HEK293 (cell line): Measurements from ENCODE around the gene HNRNPA2B1.
"Not testable (repeated sequence)": the region's sequence is repeated elsewhere in the genome, so short reads cannot be mapped to it uniquely, and the experiment has no call there.

Experiments
- CTCF ChIA-PET: fragments of 350-600 bp; formaldehyde crosslinking; extraction: SDS; loops from one replicate; lab custom pipeline; 2021; ENCODE audit warnings: antibody characterized with exemption; lab: Yijun Ruan, JAX
- POLR2A ChIA-PET: fragments of 300-600 bp; formaldehyde crosslinking; extraction: SDS; loops from one replicate; lab custom pipeline; 2020; ENCODE audit warnings: antibody characterized with exemption, inconsistent platforms; lab: Yijun Ruan, JAX
- H3K27ac ChIP-seq: fragments of 200-500 bp; sonication (Bioruptor generic); 2 replicates; pipeline ENCODE4 v1.5.1; 2014; ENCODE audit warnings: low read depth, low read length, control low read depth, inconsistent platforms; ENCODE audit errors: extremely low read depth
- H3K36me3 ChIP-seq, 2 experiments: fragments of 200-500 bp in 1 of 2; sonication (Bioruptor generic) in 1 of 2; 1 replicate in 1 of 2; 2 replicates in 1 of 2; pipeline ENCODE4 v1.5.1; 2014 to 2017; ENCODE audit warnings: inconsistent platforms in 2 of 2, low read length in 2 of 2; ENCODE audit not compliant: control insufficient read depth in 2 of 2, insufficient read depth in 1 of 2
- H3K4me1 ChIP-seq: fragments of 200-500 bp; sonication (Bioruptor generic); 2 replicates; pipeline ENCODE4 v1.5.1; 2014; ENCODE audit warnings: mild to moderate bottlenecking, low read length, inconsistent platforms; ENCODE audit not compliant: control insufficient read depth, insufficient read depth
- H3K4me3 ChIP-seq: 2 replicates; pipeline ENCODE4 v1.5.1; 2011; ENCODE audit warnings: low read depth, mild to moderate bottlenecking, control low read depth, low read length, moderate library complexity
- H3K9me3 ChIP-seq: fragments of 200-500 bp; sonication (Bioruptor generic); 2 replicates; pipeline ENCODE4 v1.5.1; 2014; ENCODE audit warnings: low read depth, low read length, inconsistent platforms; ENCODE audit not compliant: control insufficient read depth, insufficient read depth
- BCL6B ChIP-seq: fragments of 450-650 bp; formaldehyde crosslinking; IDR thresholded peaks from 2 replicates; pipeline ENCODE4 v1.5.1; 2017; ENCODE audit warnings: missing biosample characterization, missing genetic modification characterization
- PRDM4 ChIP-seq: fragments of 450-650 bp; formaldehyde crosslinking; IDR thresholded peaks from 2 replicates; pipeline ENCODE4 v1.5.1; 2017; ENCODE audit warnings: missing biosample characterization, missing genetic modification characterization
- WT1 ChIP-seq: fragments of 450-650 bp; formaldehyde crosslinking; IDR thresholded peaks from 2 replicates; pipeline ENCODE4 v1.5.1; 2016; ENCODE audit warnings: missing biosample characterization, missing genetic modification characterization
- ZBTB1 ChIP-seq: fragments of 450-650 bp; formaldehyde crosslinking; IDR thresholded peaks from 2 replicates; pipeline ENCODE4 v1.5.1; 2016; ENCODE audit warnings: missing biosample characterization, missing genetic modification characterization
- ZBTB11 ChIP-seq: fragments of 450-650 bp; formaldehyde crosslinking; conservative IDR thresholded peaks from 2 replicates; pipeline ENCODE4 v1.5.1; 2016; ENCODE audit warnings: low read depth, missing biosample characterization, missing genetic modification characterization
- ZBTB44 ChIP-seq: fragments of 450-650 bp; IDR thresholded peaks from 2 replicates; pipeline ENCODE4 v1.5.1; 2018; ENCODE audit warnings: missing biosample characterization, mild to moderate bottlenecking, missing genetic modification characterization
- ZBTB7A ChIP-seq: fragments of 450-650 bp; formaldehyde crosslinking; IDR thresholded peaks from 2 replicates; pipeline ENCODE4 v1.5.1; 2016; ENCODE audit warnings: low read depth, missing biosample characterization, missing genetic modification characterization
- ZFHX2 ChIP-seq: fragments of 450-650 bp; formaldehyde crosslinking; conservative IDR thresholded peaks from 2 replicates; pipeline ENCODE4 v1.5.1; 2016; ENCODE audit warnings: missing biosample characterization, missing genetic modification characterization
- ZFP3 ChIP-seq: fragments of 450-650 bp; formaldehyde crosslinking; IDR thresholded peaks from 2 replicates; pipeline ENCODE4 v1.5.1; 2016; ENCODE audit warnings: low read depth, missing biosample characterization, missing genetic modification characterization
- ZNF146 ChIP-seq: fragments of 450-650 bp; formaldehyde crosslinking; IDR thresholded peaks from 2 replicates; pipeline ENCODE4 v1.5.1; 2016; ENCODE audit warnings: missing biosample characterization, missing genetic modification characterization
- ZNF2 ChIP-seq: fragments of 450-650 bp; formaldehyde crosslinking; IDR thresholded peaks from 2 replicates; pipeline ENCODE4 v1.5.1; 2016; ENCODE audit warnings: missing biosample characterization, missing genetic modification characterization
- ZNF521 ChIP-seq: fragments of 450-650 bp; formaldehyde crosslinking; IDR thresholded peaks from 2 replicates; pipeline ENCODE4 v1.5.1; 2017; ENCODE audit warnings: missing biosample characterization, mild to moderate bottlenecking, missing genetic modification characterization
- ZNF544 ChIP-seq: fragments of 450-650 bp; formaldehyde crosslinking; IDR thresholded peaks from 2 replicates; pipeline ENCODE4 v1.5.0; 2017; ENCODE audit warnings: missing biosample characterization, missing genetic modification characterization
- ZNF561 ChIP-seq: fragments of 450-650 bp; IDR thresholded peaks from 2 replicates; pipeline ENCODE4 v1.5.1; 2018; ENCODE audit warnings: missing biosample characterization, missing genetic modification characterization, borderline replicate concordance
- ZNF580 ChIP-seq: fragments of 450-650 bp; formaldehyde crosslinking; IDR thresholded peaks from 2 replicates; pipeline ENCODE4 v1.5.1; 2016; ENCODE audit warnings: missing biosample characterization, missing genetic modification characterization
- ZNF629 ChIP-seq: fragments of 450-650 bp; formaldehyde crosslinking; IDR thresholded peaks from 2 replicates; pipeline ENCODE4 v1.5.1; 2017; ENCODE audit warnings: missing biosample characterization, missing genetic modification characterization
- ZNF658 ChIP-seq: fragments of 450-650 bp; formaldehyde crosslinking; IDR thresholded peaks from 2 replicates; pipeline ENCODE4; 2016; ENCODE audit warnings: missing biosample characterization, missing genetic modification characterization
- ZNF785 ChIP-seq: fragments of 450-650 bp; formaldehyde crosslinking; IDR thresholded peaks from 2 replicates; pipeline ENCODE4 v1.5.1; 2016; ENCODE audit warnings: missing biosample characterization, missing genetic modification characterization

Gene HNRNPA2B1

GRCh38 chr7:26165950-26166683, 34.4 kb downstream of the HNRNPA2B1 start:
- Histone ChIP-seq H3K4me1 (peaks cover 9% of the 10 kb centered on the region), H3K27ac (no peak overlapping the region), H3K36me3 (no peaks in the 10 kb centered on the region; a peak in 1 of 3 replicates), H3K9me3 (no peaks in the 10 kb centered on the region), H3K4me3 (no peak overlapping the region)
- ChIA-PET POLR2A (interaction anchor here (0.6 to 1.2 kb wide), 3 partner anchors 9 to 29 kb away, joined by 3 to 6 read pairs (median 4); no protein-coding TSS in a partner anchor), CTCF (interaction anchor here (0.6 to 1.3 kb wide), 5 partner anchors 9 to 88 kb away, joined by 3 to 7 read pairs (median 4); no protein-coding TSS in a partner anchor)
- TF ChIP-seq ZNF2 (tag by site-specific recombination): no peak
- TF ChIP-seq ZBTB1 (tag by site-specific recombination): no peak

- TF ChIP-seq ZNF580 (tag by site-specific recombination) (peak; percentile 76; the same call in 1 of the 2 replicates), ZNF146 (tag by site-specific recombination) (peak; percentile 94)
- H3K27ac ChIP-seq, H3K9me3 ChIP-seq, H3K36me3 ChIP-seq, CTCF ChIA-PET, POLR2A ChIA-PET, H3K4me3 ChIP-seq, H3K4me1 ChIP-seq: not testable (repeated sequence)
These were observed 36.7 kb downstream of the HNRNPA2B1 start for GRCh38 chr7:26163804-26164203.

- Histone ChIP-seq H3K27ac (no peak overlapping the region), H3K4me1 (peaks cover 9% of the 10 kb centered on the region), H3K4me3 (no peak overlapping the region), H3K9me3 (no peaks in the 10 kb centered on the region), H3K36me3 (no peaks in the 10 kb centered on the region)
- ChIA-PET CTCF (no interaction called here), POLR2A (no interaction called here)
- no peak for TF ChIP-seq ZBTB7A (tag by site-specific recombination)
- 0 out of 2 replicates have a peak, but pooled peaks have one; percentile 7 for TF ChIP-seq ZFHX2 (tag by site-specific recombination)
- no peak for TF ChIP-seq BCL6B (tag by site-specific recombination)
- TF ChIP-seq PRDM4: no peak
- TF ChIP-seq ZNF785 (tag by site-specific recombination): no peak
- TF ChIP-seq ZNF658 (tag by site-specific recombination): no peak
- TF ChIP-seq ZNF544 (tag by site-specific recombination): no peak
These were observed 38.1 kb downstream of the HNRNPA2B1 start for GRCh38 chr7:26162431-26162830.

GRCh38 chr7:26160896-26161295, 39.6 kb downstream of the HNRNPA2B1 start:
- CTCF ChIA-PET: interaction anchor here (0.7 to 1.1 kb wide), 2 partner anchors 11 to 70 kb away, joined by 3 to 5 read pairs; no protein-coding TSS in a partner anchor
- Histone ChIP-seq H3K9me3 (no peaks in the 10 kb centered on the region), H3K4me3 (no peak overlapping the region), H3K4me1 (peaks cover 2% of the 10 kb centered on the region; the same call in 1 of the 2 replicates), H3K36me3 (no peaks in the 10 kb centered on the region), H3K27ac (no peak overlapping the region)
- POLR2A ChIA-PET: interaction anchor here (0.6 to 1.0 kb wide), 4 partner anchors 9 to 71 kb away, joined by 3 to 12 read pairs (median 3); partner anchors contain the start of gene NFE2L3
- TF ChIP-seq ZNF561 (no peak), ZBTB11 (no peak), ZNF521 (tag by site-specific recombination) (no peak), ZNF629 (tag by site-specific recombination) (no peak), ZBTB44 (no peak), ZFP3 (no peak), WT1 (tag by site-specific recombination) (no peak)
